Activated B cell treated with CpG ODN at 0.5 μM for 24 hours (primary cell): ENCODE data around the gene NPAS3. TPM values are rescaled to one million over a fixed set of nuclear protein-coding genes. Genes with fewer than 3 reads are reported as not detected.

ENCODE experiments used
- ATAC-seq: fragments of 200-7000 bp; cut with Tn5 transposase; one replicate; pipeline ENCODE4 v1.10.0; 2021; ENCODE audit warnings: low read depth, mild to moderate bottlenecking, moderate library complexity
- CTCF ChIA-PET: fragments of 350-600 bp; sonication (Branson Sonifier 250); formaldehyde crosslinking; loops from one replicate; lab custom pipeline; 2021; ENCODE audit warnings: antibody characterized with exemption; lab: Charles Lee
- POLR2A ChIA-PET: fragments of 350-600 bp; sonication (Branson Sonifier 250); formaldehyde crosslinking; loops from one replicate; lab custom pipeline; 2021; ENCODE audit warnings: antibody characterized with exemption; lab: Charles Lee
- DNase-seq: peaks from one replicate; pipeline ENCODE4 v3.0.0; 2022
- H3K27ac Mint-ChIP-seq: one replicate; pipeline ENCODE4 v1.8.0; 2020; ENCODE audit warnings: mixed read lengths
- H3K27me3 Mint-ChIP-seq: one replicate; pipeline ENCODE4 v1.8.0; 2021; ENCODE audit warnings: mixed read lengths
- H3K36me3 Mint-ChIP-seq: one replicate; pipeline ENCODE4 v1.8.0; 2021; ENCODE audit warnings: low read depth, mixed read lengths
- H3K4me1 Mint-ChIP-seq: one replicate; pipeline ENCODE4 v1.8.0; 2021; ENCODE audit warnings: mixed read lengths
- H3K4me3 Mint-ChIP-seq: one replicate; pipeline ENCODE4 v1.8.0; 2020; ENCODE audit warnings: mild to moderate bottlenecking, mixed read lengths
- H3K9me3 Mint-ChIP-seq: one replicate; pipeline ENCODE4 v1.8.0; 2020; ENCODE audit warnings: mixed read lengths
- intact Hi-C: fragments of 100-400 bp; cut with micrococcal nuclease; formaldehyde crosslinking; loops from one replicate; pipeline ENCODE4 v1.15.1; 2024
- total RNA-seq: library from RNA; stranded (reverse); gene quantifications from 2 replicates; pipeline ENCODE4 v1.2.3, GENCODE V29; 2022
- TF ChIP-seq, protein P1 (sequence below): fragments of 200-600 bp; IDR thresholded peaks from one replicate; pipeline ENCODE4 v1.8.0; 2022; ENCODE audit warnings: antibody characterized with exemption, mild to moderate bottlenecking

Gene NPAS3
- total RNA-seq, 1 donor from 2014 or later: not detected

DNA sequence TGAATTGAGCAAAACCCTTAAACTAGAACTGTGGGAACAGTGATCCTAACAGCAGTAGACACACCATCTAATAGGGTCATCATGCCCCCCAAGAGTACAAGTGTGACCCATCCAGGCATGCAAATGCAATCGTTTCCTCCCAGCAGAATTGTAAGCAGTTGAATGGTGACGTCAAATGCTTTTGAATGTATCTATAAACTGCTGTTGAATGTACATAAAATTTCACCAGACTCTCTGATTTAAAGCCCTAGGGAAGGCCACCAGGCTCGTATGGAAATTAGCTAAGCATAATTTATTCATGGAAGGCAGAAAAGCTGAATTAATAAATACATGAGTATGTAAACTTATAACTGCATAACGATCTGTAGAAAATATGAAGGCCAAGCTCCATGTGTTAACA is 529.3 kb downstream of the NPAS3 start:
- CTCF ChIA-PET: no interaction called here
- POLR2A ChIA-PET: no interaction called here
- no peaks in the 10 kb centered on the region for H3K36me3 Mint-ChIP-seq
- intact Hi-C loops: no loop called here
- no peak overlapping the region for H3K4me3 Mint-ChIP-seq
- H3K9me3 Mint-ChIP-seq: no peaks in the 10 kb centered on the region
- H3K27me3 Mint-ChIP-seq: no peaks in the 10 kb centered on the region
- no peak for DNase-seq
- H3K27ac Mint-ChIP-seq: no peak overlapping the region
- ATAC-seq: no peak
- H3K4me1 Mint-ChIP-seq: no peaks in the 10 kb centered on the region
- TF ChIP-seq, protein P1, sequence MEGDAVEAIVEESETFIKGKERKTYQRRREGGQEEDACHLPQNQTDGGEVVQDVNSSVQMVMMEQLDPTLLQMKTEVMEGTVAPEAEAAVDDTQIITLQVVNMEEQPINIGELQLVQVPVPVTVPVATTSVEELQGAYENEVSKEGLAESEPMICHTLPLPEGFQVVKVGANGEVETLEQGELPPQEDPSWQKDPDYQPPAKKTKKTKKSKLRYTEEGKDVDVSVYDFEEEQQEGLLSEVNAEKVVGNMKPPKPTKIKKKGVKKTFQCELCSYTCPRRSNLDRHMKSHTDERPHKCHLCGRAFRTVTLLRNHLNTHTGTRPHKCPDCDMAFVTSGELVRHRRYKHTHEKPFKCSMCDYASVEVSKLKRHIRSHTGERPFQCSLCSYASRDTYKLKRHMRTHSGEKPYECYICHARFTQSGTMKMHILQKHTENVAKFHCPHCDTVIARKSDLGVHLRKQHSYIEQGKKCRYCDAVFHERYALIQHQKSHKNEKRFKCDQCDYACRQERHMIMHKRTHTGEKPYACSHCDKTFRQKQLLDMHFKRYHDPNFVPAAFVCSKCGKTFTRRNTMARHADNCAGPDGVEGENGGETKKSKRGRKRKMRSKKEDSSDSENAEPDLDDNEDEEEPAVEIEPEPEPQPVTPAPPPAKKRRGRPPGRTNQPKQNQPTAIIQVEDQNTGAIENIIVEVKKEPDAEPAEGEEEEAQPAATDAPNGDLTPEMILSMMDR: no peak

DNA sequence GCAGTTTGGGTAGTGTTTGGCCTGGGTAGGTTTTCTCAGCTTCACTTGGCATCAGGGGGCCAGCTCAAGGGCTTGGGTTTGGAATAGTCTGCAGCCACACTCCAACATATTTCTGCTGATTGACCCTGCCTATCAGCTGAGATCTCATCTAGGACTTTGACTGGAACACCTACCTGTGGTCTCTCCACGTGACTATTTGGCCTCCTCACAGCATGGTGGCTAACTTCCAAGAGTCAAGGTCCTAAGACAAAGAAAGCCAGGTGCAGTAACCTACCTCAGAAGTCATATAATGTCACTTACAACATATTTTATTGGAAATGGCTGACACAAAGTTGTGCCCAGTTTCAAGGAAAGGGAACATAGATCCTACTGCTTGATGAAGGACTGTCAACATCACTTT is 531.2 kb downstream of the NPAS3 start:
- no peaks in the 10 kb centered on the region for H3K27me3 Mint-ChIP-seq

DNA sequence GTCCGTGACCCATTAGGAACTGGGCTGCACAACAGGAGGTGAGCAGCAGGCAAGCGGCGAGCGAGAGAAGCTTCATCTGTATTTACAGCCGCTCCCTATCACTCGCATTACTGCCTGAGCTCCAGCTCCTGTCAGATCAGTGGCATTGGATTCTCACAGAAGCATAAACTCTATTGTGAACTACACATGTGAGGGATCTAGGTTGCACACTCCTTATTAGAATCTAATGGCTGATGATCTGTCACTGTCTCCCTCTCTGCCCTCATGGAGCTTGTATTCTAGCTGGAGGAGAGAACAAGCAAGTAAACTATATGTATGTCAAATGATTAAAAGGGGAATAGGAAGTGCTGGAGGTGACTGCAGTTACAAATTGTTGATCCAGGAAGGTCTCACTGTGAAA is 533.1 kb downstream of the NPAS3 start:
- ATAC-seq (no peak), DNase-seq (no peak)
- TF ChIP-seq, protein P1: no peak
- Mint-ChIP-seq H3K27ac (no peak overlapping the region), H3K27me3 (no peaks in the 10 kb centered on the region), H3K4me3 (no peak overlapping the region), H3K4me1 (no peaks in the 10 kb centered on the region), H3K9me3 (no peaks in the 10 kb centered on the region), H3K36me3 (no peaks in the 10 kb centered on the region)
- POLR2A ChIA-PET: no interaction called here
- intact Hi-C loops: no loop called here
- CTCF ChIA-PET: no interaction called here

More for the DNA sequence above, 531.2 kb downstream of the NPAS3 start:
- no peaks in the 10 kb centered on the region for H3K4me1 Mint-ChIP-seq
- ATAC-seq (no peak), DNase-seq (no peak)
- no peak overlapping the region for H3K27ac Mint-ChIP-seq
- H3K9me3 Mint-ChIP-seq: no peaks in the 10 kb centered on the region
- H3K4me3 Mint-ChIP-seq: no peak overlapping the region
- intact Hi-C loops: no loop called here
- TF ChIP-seq, protein P1: no peak
- POLR2A ChIA-PET: no interaction called here
- no peaks in the 10 kb centered on the region for H3K36me3 Mint-ChIP-seq
- CTCF ChIA-PET: no interaction called here

DNA sequence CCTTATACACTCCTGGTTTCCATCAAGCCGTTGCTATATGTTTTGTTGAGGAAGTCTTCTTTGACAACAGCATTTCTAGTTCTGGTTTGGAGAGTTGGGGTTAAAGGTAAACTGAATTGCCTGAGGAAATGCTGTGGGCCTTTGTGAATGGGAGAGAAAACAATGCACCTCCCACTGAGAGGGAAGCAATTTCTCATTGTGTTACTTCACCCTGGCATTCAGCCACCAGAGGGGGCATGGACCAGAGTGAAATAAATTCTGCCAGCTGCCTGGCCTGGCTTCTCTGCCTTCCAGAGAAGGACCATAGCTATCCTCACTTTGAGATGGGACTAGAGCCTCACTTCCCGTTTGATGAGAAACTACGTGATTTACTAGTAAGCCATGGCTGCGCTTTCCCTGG is 536.9 kb downstream of the NPAS3 start:
- H3K4me3 Mint-ChIP-seq: no peak overlapping the region
- ChIA-PET CTCF (interaction anchor here (2.2 kb wide), 1 partner anchor 317 kb away, joined by 8 read pairs; no protein-coding TSS in a partner anchor), POLR2A (no interaction called here)
- H3K27me3 Mint-ChIP-seq: no peaks in the 10 kb centered on the region
- no peak for DNase-seq
- no peak overlapping the region for H3K27ac Mint-ChIP-seq
- H3K36me3 Mint-ChIP-seq: no peaks in the 10 kb centered on the region
- no peaks in the 10 kb centered on the region for H3K4me1 Mint-ChIP-seq
- ATAC-seq: no peak
- H3K9me3 Mint-ChIP-seq: no peaks in the 10 kb centered on the region
- intact Hi-C loops: loop anchor here (5.0 kb wide), 1 partner anchor 317 kb away; no protein-coding TSS in a partner anchor
- TF ChIP-seq, protein P1: no peak

DNA sequence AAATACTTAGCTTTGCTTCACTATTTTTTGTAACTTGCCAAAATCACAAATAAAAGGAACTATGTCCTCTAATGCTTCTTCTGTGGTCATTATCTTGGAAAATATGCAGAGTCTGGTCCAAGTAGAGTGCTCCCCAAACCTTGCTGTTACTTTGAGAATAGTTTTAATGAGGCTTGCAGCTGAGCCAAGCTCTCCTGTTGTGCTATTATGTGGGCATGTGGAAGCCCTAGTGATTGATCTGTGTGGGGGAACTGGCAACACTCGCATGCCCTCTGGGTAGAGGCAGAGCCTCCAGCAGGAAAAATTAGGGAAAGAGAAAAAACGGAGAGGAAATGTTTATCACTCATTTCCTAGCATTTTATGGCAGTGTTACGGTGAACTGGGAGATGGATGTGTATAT is 539.1 kb downstream of the NPAS3 start:
- H3K4me1 Mint-ChIP-seq: no peaks in the 10 kb centered on the region
- no peaks in the 10 kb centered on the region for H3K27me3 Mint-ChIP-seq
- TF ChIP-seq, protein P1: no peak
- no peak overlapping the region for H3K4me3 Mint-ChIP-seq
- ChIA-PET POLR2A (no interaction called here), CTCF (no interaction called here)
- DNase-seq (no peak), ATAC-seq (no peak)
- H3K9me3 Mint-ChIP-seq: no peaks in the 10 kb centered on the region
- H3K36me3 Mint-ChIP-seq: no peaks in the 10 kb centered on the region
- intact Hi-C loops: loop anchor here (5.0 kb wide), 1 partner anchor 315 kb away; no protein-coding TSS in a partner anchor
- no peak overlapping the region for H3K27ac Mint-ChIP-seq
